Measurements from ENCODE around the gene FHIP1A.
"Not testable (repeated sequence)": the region's sequence is repeated elsewhere in the genome, so short reads cannot be mapped to it uniquely, and the experiment has no call there.

The FHIP1A gene

GRCh38 chr4:151408630-151409469, at the start of gene FHIP1A:
Gene FHIP1A (plus strand): TSS chr4:151409176. CDS start chr4:151566260, 157,084 bp downstream.
- DNase-seq, result no peak

DNA sequence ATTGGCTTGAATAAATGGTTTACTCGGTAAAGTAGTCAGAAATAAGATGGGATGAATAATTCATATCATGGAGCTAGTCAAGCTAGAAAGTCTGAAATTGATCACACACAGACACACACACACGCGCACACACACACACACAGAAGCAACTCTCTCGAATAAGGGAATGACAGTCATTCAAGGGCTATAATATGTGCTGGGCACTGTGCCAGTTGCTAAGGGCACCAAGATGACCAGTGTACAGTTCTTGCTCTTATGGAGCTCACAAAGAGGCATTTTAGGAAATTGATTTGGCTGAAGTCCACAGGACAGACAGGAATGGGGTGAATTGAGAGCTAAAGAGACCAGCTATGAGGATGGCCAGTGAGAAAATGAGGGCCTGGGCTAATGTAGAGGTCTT, 49.4 kb upstream of the FHIP1A start:
- DNase-seq, result no peak

DNA sequence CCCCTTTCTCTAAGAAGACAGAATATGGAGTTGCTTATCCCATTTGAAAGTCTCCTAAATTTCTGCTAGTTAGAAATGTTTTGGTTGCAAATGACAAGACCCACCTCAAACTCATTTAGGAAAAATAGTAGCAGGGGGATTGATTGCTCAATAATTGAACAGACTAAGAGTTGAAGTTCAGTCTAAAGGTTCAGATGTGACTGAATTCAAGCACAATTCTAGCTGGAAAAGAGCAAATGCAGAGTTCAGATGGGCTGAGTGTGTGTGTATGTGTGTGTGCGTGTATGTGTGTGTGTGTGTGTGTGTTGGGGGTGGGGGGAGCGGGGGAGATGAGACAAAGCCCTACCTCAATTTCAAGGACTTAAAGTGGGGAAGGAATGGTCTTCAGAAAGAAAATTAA, 47.9 kb upstream of the FHIP1A start:
- DNase-seq, result no peak

DNA sequence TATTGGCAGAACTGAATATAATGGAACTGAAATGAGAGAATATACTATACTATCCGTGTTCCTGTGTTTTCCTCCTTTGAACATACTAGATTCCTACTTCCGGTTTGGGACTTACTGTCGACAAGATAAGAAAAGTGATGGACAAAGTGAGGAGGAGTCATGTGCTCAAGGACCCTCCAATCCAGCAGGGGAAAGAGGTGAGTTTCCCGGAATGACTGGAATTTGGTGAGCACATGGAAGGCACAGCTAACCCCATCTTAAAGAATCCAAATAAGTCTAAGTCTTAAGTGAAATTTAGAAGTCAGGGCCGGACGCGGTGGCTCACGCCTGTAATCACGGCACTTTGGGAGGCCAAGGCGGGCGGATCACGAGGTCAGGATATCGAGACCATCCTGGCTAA, 47.0 kb upstream of the FHIP1A start:
- DNase-seq, result no peak

GRCh38 chr4:151362404-151363164, 46.4 kb upstream of the FHIP1A start:
- DNase-seq, result peak; percentile 53

DNA sequence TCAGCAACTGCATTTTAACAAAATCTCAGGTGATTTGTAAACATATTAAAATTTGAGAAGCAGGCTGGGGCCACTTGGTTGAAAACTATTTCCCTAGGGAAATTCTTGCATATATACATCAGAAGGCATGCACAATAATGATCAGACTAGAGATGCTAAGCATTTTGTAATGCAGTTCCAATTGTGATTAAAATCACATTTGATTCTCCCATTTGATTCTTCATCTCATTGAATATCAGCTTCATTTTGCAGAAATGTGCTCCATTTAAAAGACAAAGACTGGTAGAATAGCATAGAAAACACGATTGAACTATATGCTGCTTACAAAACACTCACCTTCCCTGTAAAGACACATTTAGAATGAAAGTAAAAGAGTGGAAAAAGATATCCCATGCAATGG, 32.4 kb upstream of the FHIP1A start:
- DNase-seq, result no peak

DNA sequence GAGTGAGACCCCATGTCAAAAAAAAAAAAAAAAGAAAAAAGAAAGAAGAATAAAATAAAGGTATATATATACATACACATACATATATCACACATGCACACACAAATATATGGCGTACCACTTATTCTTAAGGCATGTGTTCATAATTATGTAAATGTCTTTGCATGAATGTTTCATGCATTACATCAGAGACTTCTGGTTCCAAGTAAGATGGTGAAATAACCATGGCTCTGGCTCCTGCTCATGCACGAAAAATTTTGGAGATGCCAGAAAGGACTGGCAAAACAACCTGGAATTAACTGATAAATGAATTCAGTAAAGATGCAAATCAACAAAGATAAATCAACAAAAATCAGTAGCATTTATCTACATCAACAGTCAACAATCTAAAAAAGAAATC, 19.7 kb upstream of the FHIP1A start:
- no peak for DNase-seq

- DNase-seq, result not testable (repeated sequence)
Observed at GRCh38 chr4:151389799-151390198, 19.2 kb upstream of the FHIP1A start.

DNA sequence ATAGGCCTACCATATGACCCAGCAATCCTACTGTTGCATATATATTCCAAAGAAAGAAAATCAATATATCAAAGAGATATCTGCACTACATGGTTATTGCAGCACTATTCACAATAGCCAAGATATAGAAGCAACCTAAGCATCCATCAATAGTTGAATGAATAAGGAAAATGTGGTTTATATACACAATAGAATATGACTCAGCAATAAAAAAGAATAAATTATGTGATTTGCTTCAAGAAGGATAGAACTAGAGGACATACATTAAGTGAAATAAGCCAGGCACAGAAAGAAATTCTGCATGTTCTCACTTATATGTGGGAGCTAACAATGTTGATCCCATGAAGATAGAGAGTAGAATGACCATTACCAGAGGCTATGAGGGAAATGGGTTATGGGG, 13.1 kb upstream of the FHIP1A start:
- no peak for DNase-seq

GRCh38 chr4:151400343-151400742, 8.6 kb upstream of the FHIP1A start:
- no peak for DNase-seq

DNA sequence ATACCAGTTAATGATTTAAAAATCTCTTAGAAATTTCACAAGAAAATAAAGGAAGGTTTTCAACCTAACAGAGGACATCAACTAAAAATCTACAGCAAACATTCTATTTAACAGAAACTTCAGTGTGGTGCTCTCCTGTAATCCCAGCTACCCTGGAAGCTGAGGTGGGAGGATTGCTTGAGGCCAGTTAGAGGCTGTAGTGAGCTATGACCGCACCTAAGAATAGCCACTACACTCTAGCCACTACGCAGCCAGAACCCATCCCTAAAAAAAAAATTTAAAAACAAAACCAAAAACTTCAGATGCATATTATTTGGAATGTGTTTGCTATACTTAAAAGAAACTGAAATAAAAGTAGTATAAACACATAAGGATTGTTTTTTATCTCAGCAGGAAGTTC, 7.2 kb upstream of the FHIP1A start:
- DNase-seq, result no peak

GRCh38 chr4:151402145-151402865, 6.7 kb upstream of the FHIP1A start:
- DNase-seq, result no peak

DNA sequence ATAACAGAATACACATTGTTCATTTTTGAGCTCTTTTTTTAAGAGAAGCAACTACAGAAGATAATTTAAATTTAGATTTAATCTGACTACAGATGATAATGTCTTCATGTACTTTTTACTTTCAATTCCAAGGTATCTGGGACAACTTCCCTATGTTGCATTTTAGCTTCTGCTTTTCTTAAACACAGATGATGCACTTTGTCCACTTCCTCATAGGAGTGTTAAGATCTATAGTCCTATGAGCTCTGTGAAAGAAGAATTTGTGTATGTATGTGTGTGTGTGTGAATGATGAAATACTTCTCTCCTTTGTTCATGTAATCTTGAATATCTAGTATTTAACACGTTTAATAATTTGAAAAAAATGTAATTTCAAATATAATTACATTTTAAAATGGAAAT, 5.3 kb upstream of the FHIP1A start:
- no peak for DNase-seq

GRCh38 chr4:151404802-151405201, 4.2 kb upstream of the FHIP1A start:
- not testable (repeated sequence) for DNase-seq

GRCh38 chr4:151407018-151407417, 2.0 kb upstream of the FHIP1A start:
- DNase-seq, result no peak

- DNase-seq, result no peak
Observed at GRCh38 chr4:151407466-151408379, 1.3 kb upstream of the FHIP1A start.

DNA sequence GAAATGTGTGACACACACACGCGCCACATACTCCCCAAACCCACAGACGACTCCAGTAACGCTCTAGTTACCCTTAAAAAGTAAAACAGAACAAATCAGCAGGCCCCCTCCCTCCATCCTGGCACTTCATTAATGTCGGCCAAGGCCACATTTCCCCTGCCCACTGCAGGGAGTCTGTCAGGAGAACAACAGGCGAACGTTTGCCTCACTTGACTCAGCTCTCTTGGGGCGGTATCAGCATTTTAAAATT, 671 bp upstream of the FHIP1A start:
- DNase-seq, result no peak

DNA sequence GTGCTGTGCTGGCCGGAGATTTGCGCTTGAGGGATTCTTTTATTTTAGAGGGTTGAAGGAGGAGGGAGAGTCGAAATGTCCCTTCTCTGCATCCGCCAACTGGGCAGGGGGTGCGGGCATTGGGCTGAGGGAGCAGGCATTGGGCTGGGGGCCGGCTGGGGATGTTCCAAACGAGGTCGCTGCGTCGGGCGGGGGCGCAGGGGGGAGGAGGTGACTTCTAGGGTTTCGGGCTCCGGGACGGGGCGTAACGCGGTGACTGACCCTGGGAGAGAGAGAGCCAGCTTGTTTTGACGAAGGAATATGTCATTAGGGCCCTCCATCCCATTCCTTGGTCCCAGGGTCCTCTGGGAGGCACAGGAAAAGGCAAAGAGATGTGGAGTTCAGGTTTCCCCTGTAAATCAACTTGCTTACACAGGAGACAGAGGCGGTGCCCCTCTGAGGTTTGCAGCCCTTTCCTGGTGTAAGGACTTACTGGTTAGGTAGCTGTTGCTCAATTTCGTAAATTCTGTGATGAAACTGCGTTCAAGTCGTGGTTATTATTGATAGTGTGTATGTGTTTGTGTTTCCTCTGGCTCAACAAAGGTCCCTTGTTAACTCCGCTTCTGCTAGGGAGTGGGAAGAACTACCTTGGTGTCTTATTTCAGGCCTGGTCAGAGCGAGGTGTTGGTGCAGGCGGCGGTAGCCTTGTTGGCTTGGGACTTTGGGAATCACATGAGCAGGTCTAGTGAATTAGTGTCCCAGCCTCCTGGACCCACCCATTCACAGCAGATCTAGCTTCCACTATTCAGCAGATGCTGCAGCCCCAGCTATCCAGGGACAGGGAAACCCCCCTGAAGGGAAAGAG, 716 bp downstream of the FHIP1A start:
- no peak for DNase-seq

DNA sequence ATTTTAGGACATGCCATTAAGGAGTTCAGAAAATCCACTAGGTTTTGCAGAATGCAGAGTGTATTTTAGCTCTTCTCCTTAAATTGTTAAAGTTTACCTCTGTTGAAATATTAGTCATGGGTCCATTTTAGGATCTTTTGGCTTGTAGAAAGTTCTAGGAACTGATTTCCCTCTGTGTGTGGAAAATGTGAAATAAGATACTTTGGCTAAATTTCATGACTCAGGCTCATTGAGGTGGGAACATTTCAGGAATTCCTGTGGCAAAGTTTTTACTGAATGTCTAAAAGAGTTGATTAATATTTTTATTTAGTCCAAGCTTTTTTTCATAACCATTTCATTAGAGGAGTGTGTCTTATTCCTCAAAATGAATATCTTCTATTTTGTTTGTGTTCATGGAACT, 7.0 kb downstream of the FHIP1A start:
- no peak for DNase-seq

DNA sequence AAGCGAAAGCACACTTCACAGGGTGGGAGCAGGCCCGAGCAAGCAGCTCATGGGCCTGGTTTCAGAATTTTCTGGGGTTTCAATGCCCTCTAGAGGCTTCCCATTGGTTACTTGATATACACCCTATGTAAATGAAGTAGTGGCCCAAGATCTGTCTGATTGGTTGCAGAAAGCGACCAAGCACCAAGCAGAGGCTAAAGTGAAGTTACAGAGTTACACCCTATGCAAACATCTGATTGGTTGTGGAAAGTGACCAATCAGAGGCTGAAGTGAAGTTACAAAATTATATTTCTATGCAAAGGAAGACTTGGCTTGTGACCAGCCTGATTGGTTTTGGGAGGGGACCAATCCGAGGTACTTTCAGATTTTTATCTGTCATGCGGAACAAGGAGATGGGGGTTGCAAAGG, 8.2 kb downstream of the FHIP1A start:
- no peak for DNase-seq

DNA sequence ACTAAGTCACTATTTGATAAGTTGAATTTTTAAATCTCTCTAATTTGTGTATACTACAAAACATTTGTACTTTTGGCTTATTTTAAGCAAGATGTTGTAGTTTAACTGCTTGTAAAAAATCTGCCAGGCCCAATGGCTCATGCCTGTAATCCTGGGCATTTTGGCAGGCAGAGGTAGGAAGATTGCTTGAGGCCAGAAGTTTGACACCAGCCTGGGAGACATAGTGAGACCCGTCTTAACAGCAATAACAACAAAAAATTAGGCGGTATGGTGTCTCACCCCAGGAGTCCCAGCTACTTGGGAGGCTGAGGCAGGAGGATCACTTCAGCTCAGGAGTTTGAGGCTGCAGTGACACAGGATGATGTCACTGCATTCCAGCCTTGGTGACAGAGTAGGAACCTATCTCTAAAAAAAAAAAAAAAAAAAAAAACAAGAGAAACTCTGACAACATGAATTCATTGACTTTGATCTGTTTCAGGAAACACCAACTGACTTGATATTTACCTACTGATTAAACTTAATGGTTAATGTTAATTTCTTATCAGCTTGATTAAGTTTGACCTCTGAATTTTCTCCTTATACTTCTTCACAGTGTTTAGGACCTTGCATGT, 8.9 kb downstream of the FHIP1A start:
- no peak for DNase-seq
